Measurements from ENCODE around the gene SCART1.
"Not testable (repeated sequence)": the region's sequence is repeated elsewhere in the genome, so short reads cannot be mapped to it uniquely, and the experiment has no call there.

SCART1 gene

DNA sequence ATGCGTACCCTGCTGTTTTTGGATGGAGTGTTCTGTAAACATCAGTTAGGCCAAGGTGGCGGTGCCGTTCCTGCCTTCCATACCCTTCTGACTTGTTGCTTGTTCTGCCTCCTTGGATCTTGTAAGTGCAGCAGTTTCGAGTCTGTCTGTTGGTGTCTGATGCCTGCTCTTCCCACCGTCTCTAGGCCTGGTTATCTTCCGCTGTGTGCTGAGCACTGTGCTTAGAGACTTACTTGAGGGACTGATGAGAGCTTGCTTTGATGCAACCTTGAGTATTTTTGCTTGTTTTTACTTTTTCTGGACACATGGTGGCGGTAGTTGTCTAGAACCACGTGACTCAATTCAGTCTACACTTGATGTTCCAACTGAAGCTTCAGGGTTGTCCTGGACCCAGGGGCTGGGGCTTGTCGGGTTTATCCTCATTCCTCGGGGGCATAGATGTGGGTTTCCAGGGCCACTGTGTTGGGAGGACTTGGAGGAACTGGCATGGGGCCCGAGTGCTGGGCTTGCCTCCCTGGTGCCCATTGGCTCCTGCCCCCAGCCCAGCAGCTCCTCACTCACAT lies 15.0 kb upstream of the SCART1 start:
- no peak for DNase-seq

DNA sequence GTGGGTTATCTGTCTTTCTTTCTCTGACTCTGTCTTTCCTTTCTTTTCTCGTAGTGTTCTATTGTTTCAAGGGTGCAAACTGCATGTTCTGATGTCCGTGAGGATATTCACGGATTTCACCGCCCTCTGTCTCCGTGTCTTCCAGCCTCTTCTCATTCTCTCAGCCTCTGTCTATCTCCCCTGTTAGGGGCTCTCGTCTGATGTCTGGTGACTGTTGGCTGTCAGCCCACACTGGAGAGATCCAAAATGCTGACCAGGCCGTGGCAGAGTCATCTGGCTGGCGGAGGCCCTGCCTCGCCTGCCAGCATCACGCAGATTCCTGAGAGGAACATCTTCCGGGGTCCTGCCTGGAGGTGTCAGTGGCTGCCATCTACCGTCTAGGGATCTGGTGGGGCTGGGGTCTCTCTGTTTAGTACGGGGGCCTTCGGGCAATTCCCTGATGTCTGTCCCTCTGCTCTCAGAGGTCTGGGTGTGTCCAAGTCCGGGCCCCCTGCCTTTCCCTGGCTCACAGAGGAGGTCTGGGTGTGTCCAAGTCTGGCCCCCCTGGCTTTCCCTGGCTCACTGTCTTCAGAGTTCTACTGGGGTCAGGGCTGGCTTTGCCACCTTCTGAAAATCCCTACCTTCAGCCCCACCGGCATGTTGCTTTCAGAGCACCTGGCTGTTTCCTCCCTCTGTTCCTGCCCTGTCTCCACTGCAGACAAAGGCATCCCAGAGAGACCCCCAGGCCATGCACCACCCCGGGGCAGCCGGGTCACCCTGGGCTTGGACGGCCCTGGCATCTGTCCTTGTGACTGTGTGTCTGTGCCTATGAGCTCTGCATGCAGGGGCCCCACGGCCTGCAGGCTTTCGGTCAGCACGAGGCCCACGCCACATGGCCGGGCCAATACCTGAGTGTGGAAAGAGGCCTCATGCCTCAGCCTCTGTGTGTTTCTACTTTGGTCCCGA lies 14.0 kb upstream of the SCART1 start:
- DNase-seq: no peak

DNA sequence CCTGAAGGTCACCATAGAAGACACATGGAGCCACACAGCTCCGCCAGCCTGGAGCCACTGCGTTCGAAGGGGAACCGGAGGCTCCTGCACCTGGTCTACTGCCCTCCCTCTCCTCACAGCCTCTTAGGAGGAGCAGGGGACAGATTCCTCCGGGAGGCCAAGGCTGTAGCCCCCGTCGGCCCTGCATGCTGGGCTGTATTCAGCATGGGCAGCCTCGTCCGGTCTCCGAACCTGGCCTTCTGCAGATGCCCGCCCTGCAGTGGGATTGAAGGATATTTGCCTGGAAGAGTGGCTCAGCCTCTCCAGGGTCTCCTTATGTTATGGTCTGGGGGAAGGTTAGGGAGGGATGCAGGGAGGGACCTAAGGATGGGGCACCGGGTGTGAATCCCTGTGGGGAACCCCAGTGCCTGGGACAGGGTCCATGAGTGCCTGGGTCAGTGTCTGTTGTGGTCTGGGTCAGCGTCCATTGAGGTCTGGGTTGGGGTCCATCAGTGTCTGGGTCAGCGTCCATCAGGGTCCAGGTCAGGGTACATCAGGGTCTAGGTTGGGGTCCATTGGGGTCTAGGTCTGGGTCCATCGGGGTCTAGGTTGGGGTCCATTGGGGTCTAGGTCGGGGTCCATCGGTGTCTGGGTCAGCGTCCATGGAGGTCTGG lies 13.0 kb upstream of the SCART1 start:
- no peak for DNase-seq

DNA sequence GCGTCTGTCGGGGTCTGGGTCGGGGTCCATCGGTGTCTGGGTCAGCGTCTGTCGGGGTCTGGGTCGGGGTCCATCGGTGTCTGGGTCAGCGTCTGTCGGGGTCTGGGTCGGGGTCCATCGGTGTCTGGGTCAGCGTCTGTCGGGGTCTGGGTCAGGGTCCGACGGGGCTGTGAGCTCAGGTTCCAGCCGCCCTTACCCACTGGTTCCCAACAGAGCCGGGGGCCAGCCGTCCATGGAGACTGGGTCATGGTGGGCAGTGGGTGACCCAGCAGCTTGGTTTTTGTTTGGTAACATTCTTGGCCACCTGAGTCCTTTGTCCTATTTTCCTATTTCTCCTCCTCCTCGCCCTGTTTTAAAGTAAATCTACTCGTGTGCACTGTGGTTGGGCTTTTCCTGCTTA lies 12.4 kb upstream of the SCART1 start:
- not testable (repeated sequence) for DNase-seq

DNA sequence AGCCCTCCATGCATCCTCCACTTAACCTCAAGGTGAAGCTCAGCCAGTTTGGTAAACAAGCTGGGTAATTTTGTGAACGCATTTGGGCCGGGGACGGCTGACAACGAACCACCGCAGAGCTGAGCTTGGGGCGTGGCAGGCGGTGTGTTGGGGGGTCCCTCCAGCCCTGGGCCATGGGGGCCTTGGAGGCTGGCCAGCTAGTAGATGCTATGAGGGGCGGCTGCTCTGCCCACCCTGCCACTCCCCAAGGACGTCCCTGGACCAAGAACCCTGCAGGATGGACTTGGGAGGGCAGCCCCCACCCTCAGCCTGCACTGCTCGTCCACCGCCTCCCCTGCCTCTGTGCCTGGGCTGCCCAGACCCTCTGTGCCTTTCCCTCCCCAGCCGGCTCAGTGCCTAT lies 12.0 kb upstream of the SCART1 start:
- DNase-seq: no peak

DNA sequence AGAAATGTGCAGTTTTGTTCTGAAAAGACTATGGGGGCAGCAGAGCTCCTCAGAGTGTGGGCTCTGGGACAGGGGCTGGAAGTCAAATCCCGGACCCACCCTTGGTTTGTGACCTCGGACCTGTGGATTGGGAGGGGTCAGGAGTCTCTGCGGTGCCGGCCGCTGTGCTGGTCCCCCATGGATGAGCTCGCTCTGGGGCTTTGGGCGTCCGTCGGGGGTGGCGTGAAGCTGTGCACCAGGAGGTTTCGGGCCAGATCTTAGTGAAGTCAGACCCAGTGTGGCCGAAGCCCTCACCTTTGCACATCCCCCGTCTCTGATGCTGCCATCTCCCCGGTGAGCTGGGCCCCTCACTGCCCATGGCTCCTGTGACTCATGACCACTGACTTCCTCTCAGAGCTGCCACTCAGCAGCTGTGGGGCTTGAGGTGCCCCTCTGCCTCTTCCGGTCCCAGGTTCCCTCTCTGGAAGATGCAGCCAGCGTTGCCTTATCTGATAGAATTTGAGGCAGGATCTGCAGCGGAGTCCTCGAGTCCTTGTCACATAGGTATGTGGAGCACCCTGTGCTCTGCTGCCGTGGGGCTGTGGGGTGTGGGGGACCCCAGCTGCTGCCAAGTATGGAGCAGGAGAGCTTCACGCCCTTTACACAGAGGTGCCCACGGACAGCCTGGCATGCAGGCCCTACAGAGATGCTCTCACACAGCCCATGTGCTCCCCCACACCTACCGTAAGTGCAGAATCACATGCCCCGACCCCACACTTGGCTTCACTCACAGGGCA lies 11.4 kb upstream of the SCART1 start:
- DNase-seq: no peak

DNA sequence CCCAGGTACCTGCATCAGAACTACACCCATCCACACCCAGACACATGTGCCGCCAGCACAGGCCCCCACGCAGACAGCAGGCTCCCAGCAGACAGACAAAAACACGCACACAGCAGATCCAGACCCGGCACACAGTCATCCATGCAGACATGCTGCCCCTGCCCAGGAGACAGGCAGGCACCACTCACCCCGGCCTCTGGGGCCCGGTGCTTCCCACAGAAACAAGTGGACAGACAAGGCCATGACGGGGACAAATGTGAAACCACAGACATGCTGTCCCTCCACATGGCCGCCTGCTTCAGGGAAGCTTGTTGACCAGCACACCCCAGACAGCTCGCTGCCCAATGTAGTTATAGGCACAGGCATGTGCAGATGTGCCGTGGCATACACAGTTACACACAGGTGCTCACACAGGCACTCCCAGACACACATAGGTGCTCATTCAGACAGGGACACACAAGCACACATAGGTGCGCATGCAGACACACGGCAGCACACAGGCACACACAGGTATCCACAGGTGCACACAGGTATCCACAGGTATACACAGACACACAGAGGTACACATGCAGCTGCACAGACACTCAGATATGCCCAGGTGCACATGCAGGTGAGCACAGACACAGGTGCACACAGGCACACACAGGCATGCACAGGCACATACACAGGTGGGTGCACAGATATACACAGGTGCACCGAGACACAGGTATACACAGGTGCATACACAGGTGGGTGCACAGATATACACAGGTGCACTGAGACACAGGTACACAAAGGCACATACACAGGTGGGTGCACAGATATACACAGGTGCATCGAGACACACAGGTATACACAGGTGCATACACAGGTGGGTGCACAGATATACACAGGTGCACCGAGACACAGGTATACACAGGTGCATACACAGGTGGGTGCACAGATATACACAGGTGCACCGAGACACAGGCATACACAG lies 10.5 kb upstream of the SCART1 start:
- DNase-seq: no peak

DNA sequence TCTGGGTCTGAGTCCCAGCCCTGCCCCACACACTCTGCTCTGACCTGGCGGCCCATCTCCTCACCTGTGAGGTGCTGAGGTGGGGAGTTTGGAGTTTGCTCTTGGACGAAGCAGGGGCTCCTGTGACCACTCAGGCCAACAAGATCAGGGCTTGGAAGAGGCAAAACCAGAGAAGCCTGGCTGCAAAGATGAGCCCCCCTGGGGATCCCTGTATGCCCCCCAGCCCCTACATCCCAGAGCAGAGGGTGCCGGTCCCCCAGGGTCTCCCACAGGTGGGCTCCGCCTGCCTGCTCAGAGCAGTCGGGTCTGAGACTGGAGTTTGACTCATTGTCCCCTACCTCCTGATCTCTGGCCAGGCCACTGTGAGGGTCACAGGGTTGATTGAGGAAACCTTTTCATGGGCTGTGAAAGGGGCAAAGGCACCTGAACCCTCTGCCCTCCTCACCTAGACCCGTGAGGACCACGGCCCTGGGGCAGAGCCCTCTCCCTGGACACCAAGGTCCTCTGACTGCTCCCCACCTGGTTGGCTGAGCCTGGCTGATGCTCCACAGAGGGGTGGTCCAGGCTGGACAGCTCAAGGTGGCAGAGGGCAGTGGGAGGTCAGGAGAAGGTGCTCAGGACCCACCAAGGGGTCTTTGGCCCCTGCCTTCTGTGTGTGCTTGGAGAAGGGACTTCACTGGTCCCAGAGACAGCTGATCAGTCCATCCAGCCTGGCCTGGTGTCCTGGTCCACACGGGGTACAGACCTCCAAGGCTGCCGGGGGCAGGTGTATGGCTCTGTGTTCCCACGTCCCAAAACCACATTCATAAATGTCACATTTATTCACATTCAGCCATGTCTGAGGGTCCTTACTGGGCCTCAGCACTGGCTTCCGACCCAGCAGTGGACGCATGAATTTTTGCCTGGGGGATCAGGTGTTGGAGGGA lies 9.1 kb upstream of the SCART1 start:
- DNase-seq: no peak

DNA sequence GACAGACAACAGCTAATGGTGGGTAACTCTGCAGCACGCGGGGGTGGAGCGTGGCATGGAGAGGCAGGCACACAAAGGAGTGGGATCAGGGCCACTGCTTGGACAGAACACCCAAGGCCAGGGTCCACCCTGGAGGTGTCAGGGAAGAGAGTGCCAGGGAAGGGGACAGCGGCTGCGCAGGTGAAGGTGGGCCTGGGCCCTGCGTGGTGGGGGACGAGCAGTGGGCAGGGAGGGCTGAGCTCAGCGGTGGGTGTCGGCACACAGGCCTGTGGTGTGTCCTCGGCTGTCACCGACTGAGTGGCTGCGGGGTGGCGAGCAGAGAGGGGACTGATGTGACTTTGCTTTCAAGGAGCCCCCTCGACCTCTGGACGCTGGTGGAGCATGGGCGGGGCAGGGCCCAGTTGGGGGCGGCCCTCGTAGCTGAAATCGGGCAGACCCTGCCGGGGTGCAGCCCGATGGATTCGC lies 8.4 kb upstream of the SCART1 start:
- no peak for DNase-seq

DNA sequence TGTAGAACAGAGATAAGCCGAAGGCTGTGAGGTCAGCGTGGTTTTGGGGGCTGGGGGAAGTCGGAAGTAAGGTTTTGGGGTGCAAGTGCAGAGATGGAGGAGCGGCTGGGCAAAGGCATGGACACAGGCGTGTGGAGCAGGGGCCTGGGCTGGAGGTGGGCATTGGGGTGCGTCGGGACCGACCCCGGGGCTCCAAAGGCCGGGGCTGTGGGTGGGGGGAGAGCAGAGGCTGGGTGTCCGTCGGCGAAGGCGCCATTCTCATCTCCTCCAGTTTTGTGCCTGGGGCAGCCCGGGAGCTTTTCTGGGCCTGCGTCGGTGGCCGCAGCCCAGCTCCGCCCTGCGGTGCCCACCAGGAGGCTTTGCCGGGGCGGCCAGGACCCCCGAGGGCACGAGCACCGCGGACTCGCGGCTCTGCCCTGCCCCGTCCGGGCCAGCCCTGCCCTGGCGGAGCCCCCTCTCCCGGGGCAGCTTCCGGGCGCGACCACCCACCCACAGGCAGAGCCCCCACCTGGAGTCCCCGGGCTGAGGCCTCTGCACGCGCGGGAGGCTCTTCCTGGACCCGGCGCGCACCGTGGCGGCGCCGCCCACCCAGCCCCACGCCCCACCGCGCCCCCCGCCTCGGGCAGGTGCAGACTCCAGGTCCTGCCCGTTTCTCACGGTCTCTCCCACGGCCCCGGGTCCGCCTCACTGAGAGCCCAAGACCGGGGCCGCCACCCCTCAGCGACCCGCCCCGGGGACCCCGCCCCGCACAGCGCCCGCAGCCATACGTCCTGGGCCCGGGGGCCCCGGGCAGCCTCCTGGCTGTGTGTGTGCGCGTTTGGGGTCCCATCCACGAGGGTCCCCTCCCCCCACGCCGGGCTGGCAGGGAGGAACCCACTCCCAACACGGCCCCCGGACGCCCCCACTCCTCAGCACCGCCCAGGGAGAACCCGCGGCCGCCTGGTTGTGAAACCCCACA lies 7.7 kb upstream of the SCART1 start:
- DNase-seq: no peak

DNA sequence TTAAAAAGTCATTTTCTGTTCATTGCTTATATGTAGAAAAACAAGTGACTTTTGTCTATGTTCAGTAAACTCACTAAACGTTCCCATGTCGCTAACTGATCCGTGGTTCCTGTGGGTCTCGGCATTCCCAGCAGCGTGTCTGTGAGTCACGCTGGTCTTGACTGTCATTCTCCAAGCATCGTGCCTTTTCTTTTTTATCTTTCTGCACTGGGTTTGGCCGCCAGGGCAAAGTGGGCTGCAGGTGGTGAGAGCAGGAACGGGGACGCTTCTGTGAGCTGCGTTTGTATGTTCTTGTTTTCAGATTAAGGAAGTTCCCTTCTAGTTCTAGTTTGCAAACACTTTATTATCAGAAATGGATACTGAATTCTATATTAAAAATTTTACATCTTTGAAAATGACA lies 6.8 kb upstream of the SCART1 start:
- no peak for DNase-seq

DNA sequence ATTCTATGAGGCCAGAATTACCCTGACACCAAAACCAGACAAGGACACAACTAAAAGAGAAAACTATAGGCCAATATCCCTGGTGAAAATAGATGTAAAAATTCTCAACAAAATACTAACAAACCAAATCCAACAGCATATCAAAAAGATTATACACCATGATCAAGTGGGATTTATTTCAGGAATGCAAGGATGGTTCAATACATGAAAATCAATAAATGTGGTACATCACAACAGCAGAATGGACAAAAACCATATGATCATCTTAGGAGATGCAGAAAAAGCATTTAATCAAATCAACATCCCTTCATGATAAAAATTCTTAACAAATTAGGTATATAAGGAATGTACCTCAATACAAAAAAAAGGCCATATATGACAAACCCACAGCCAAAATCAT lies 5.6 kb upstream of the SCART1 start:
- DNase-seq: no peak

DNA sequence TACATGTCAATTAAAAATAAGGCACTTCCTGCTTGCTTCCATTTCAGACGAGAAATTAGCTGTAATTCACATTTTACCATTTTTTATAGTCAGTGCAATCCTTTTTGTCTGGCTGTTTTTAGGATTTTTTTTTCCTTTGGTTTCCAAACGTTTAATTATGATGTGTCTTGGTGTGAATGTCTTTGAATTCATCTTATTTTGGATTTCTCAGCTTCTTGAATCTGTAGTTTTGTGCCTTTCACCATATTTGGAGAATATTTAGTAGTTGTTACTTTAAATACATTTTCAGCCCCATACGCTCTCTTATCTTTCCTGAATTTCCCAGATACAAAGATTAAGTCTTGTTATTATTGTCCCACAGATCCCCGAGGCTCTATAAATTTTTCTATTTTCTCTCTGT lies 2.4 kb upstream of the SCART1 start:
- DNase-seq: no peak

DNA sequence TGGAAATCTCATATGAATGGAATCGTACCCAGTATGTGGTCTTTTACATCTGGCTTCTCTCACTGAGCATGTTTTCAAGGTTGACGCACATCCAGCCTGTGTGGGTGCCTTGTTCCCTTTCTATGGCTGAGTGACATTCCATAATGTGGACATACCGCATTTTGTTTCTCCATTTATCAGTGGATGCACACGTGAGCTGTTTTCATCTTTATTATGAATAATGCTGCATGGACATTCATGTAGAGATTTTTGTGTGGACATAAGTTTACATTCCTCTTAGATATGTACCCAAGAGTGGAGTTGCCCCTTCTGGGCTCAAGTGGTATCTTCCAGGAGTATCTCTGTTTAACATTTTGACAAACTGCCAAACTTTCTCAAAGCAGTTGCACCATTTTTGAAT lies 1.3 kb upstream of the SCART1 start:
- no peak for DNase-seq

DNA sequence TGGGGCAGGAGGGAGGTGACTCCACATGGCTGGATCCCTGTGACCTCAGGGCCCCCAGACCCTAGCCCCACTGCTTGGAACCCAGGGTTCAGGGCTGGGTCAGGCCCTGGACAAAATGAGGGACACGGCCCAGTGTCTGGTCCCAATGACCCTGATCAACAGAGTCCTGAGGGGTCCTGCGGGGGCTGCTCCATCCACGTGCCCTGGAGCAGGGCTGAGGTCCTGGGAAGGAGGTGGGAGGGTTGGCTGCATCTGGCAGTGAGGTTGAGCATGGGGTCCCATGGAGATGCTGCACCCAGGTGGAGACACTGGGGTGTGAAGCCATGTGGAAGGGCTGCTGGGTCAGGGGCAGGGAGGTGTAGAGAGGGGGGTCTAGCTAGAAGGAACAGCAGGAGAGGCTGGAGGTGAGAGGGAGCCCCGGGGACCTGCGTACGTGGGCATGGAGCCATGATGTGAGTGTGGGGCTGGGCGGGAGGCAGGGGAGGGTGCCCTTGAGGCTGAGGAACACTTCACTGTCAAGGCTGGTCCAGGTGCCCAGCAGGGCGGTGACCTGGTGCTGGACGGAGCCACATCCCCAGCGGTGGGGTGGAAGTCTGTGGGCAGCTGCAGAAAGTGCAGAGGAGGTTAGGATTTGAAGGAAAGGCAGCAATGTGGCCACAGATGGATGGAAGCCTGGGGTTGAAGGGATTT lies 604 bp downstream of the SCART1 start:
- no peak for DNase-seq

DNA sequence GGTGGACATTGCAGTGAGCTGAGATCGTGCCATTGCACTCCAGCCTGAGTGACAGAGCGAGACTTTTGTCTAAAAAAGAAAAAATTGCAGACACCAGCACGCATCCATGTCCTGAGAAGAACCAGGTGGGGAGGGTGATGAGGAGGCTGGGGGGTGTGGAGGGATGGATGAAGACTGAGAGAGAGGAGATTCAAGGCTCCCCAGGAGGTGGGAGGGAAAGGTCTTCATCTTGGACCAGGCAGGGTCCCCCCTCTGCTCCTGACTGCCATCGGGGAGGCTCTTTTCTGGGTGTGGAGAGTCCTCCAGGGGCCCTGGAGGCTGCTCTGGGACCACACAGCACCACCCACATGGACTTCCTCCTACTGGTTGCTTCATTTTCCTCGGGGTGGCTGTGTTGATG lies 1.5 kb downstream of the SCART1 start:
- DNase-seq: no peak

DNA sequence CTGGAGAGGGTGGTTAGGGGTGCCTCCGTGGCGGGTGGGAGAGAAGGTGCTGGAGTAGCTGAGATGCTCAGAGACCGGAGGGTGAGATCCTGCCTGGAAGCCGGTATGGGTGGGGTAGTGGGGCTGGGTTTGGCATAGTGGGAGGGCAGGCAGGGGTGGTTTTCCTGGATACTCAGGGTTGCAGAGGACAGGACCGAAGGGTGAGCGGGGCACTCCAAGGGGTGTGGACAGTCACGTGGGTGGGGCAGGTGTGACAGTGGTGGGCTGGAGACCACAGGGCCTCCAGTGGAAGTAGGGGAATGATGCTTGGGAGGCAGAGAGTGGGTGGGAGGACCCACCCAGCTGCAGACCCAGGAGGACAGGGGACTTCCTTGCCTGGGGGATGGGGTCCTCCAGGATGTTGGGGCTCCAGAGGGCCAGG lies 1.9 kb downstream of the SCART1 start:
- no peak for DNase-seq

DNA sequence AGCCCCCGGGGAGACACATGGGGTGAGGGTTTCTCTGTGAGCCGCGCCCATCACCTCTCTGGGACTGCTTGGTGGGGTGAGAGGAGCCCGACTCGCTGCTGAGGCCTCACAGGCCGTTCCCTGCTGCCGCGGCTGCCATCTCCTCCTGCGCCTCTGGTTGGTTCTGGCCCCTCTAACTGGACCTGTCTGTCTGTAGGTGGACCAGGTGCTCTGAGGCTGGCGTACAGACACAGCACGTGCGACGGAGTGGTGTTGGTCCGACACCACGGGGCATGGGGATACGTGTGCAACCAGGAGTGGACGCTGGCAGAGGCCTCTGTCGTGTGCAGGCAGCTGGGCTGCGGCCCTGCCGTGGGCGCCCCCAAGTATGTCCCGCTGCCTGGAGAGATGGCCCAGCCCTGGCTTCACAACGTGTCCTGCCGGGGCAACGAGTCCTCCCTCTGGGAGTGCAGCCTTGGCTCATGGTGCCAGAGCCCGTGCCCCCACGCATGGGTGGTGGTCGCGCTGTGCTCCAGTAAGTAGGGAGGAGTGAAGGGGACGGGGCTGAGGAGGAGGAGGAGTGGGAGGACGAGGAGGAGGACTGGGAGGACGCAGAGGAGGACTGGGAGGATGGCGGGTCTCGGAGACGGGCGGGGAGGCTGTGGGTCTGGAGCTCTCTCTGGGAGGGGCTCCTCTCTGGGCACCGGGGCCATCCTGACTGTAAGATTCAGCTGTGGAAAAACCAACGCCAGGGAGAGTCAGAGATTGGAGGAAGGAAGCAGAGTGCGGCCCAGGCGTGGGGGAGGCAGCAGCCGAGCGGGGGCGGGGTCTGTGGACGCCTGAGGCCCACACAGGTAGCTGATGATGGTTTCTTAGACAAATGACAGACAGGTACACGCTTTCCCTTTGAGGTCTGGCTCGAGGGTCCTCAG lies 2.6 kb downstream of the SCART1 start:
- no peak for DNase-seq

Measured in activated naive CD4-positive, alpha-beta T cell (primary cell).